NCI-H2029 treated with DMSO at 0.1 percent for 48 hours (cell line): Measurements from ENCODE around the gene HLA-DMA.
A peak's percentile ranks its signal among the peaks of the same experiment; 100 is the strongest.
"Not testable (repeated sequence)": the region's sequence is repeated elsewhere in the genome, so short reads cannot be mapped to it uniquely, and the experiment has no call there.

Experiments
- DNase-seq: peaks from one replicate; lab custom pipeline; 2025; lab: John Stamatoyannopoulos, UW

The HLA-DMA gene

DNA sequence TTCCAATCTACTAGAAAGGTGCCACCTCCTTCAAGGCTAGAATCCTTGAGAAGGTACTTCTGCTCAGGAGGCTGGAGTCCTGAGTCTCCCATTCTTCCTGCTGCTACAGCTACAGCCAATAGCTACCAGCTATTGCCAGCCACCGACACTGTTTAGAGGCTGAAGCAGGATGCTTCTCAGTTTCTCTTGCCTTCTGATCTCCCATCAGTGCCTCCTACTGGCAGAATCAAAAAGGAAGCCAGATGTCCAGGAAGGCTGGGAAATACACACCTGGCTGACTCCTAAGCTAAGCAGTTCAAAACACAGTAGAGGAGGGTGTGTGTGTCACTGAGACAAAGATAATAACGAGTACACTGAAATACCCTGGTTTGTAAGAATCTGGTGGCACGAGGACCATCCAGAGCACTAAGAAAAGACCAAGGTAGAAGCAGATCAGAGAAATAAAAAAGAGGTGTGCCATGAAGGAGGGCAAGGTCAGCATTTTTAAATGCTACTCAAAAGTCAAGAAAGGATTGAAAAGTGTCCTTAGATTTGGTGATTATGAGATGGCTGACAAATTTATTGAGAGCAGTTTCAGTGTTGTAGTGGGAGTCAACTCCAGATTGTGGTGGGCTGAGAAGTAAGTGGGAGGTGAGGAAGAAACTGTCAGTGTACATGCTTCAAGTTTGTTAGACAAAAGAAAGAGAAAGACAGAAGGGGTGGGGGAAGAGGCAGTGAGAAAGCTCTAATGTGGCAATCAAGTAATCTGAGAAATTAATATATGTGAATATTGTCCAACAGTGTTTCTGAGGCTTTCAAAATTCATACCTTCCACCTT lies 2.3 kb upstream of the HLA-DMA start:
- no peak for DNase-seq

- DNase-seq: no peak
These were observed 1.4 kb upstream of the HLA-DMA start for GRCh38 chr6:32954267-32954666.

GRCh38 chr6:32953775-32954174 lies 878 bp upstream of the HLA-DMA start:
- no peak for DNase-seq

GRCh38 chr6:32950449-32950848 lies 2.4 kb downstream of the HLA-DMA start:
- no peak for DNase-seq

- DNase-seq: no peak
These were observed 2.9 kb downstream of the HLA-DMA start for GRCh38 chr6:32950010-32950409.

GRCh38 chr6:32949113-32949512 lies 3.8 kb downstream of the HLA-DMA start:
- no peak for DNase-seq

- no peak for DNase-seq
These were observed 5.1 kb downstream of the HLA-DMA start for GRCh38 chr6:32947552-32948465.

DNA sequence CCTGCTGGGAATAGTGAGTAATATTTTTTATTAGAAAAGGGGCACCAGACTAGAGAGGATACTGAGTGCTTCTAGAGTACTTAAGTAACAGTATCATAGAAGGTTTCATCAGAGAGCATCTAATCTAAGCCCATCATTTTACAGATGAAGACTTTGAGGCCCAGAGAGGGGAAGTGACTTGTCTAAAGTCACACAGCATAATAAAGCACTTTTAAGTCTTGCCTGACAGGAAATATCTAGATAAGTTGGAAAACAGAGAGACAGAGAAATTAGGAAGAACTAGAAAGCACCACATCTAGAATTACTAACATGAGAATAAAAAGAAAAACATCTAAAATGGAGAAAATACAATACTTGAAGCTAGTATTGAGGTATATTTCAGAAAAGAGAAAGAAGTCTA lies 6.0 kb downstream of the HLA-DMA start:
- DNase-seq: no peak

DNA sequence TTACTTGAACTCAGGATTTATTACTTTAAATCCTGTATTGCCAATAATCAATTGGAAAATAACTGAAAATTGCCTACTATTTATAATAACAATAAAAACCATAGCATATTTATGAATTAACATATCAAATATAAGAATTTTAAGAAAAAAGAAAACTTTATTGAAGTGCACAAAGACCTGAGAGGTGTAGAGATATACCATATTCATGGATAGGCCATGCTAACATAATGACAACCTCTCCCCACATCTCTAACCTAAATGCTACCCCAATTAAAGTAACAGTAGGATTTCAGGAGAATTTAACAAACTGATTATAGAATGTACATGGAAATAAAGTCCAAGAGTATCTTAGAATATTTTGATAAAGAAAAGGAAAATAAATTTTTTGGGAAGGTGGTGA lies 6.9 kb downstream of the HLA-DMA start:
- DNase-seq: no peak

DNA sequence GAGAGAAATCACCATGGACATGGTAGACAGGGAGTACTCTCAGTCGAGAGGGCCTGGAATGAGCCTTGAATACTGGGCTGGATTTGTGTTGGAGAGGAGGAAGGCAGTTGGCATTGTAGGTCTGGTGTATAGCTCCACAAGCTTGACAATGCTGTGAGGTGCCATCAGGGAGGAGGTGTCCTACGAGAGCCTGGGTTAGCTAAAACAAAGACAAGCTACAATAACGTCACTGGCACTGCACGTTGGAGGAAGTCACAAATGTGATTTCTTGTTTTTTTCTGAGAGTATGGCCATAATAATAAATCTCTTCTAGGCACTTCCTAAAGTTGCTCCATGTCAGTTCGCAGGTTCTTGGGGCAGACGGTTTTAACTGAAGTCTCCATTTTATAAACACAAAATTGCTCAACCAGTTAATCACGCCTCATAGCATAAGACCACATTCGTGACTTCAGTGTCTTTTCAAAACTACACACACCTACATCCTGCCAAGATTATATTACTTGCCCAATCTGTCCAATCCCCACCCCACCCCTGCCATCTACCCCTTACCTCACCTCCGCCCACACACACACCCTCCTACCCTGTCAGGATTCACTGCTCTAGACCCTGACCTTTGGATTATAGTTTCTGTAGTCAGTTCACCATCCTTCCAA lies 7.7 kb downstream of the HLA-DMA start:
- no peak for DNase-seq

GRCh38 chr6:32943864-32944649 lies 8.8 kb downstream of the HLA-DMA start:
- DNase-seq: no peak

DNA sequence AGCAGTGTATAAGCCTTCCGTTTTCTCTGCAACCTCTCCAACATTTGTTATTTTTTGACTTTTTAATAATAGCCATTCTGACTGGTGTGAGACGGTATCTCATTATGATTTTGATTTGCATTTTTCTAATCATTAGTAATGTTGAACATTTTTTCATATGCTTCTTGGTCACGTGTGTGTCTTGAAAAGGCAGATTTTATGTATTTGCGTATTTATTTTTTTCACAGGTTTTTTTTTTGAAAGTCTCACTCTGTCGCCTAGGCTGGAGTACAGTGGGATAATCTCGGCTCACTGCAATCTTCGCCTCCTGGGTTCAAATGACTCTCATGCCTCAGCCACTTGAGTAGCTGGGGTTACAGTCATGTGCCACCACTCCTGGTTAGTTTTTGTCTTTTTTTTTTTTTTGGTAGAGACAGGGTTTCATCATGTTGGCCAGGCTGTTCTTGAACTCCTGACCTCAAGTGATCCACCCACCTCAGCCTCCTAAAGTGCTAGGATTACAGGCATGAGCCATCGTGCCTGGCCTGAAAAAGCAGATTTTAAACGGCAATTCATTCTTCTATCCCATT lies 10.3 kb downstream of the HLA-DMA start:
- DNase-seq: not testable (repeated sequence)

DNA sequence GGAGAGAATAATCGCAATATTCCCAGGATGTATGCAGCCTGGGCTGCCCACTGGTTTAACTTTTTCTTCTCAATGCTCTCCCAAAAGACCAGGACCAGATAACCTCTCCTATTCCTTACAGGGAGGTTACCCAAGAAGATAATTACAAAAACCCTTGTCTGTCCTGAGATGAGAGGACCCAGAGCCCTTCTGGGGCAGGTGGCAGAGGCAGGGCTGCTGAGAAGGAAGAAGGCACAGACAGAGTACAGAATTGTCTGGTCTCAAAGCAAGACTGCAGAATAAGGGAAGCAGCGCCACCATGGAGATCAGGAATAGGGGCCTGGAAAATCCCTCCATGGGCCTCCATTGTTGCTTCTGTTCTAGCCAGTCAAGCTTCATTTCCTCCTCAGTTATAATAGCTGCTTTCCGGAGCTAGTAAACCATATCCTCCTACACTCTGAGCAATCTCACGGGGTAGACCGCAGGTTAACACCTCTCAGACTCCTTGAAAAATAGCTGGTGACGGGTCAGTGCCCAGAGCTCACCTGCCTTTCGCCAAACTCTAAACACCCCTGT lies 11.6 kb downstream of the HLA-DMA start:
- no peak for DNase-seq

- DNase-seq: no peak
These were observed 12.2 kb downstream of the HLA-DMA start, which contains the start of gene HLA-DMB for GRCh38 chr6:32940656-32941213. Gene HLA-DMB (minus strand): TSS chr6:32941028. CDS start chr6:32940807, 221 bp downstream.

GRCh38 chr6:32938494-32938893 lies 14.4 kb downstream of the HLA-DMA start:
- no peak for DNase-seq

DNA sequence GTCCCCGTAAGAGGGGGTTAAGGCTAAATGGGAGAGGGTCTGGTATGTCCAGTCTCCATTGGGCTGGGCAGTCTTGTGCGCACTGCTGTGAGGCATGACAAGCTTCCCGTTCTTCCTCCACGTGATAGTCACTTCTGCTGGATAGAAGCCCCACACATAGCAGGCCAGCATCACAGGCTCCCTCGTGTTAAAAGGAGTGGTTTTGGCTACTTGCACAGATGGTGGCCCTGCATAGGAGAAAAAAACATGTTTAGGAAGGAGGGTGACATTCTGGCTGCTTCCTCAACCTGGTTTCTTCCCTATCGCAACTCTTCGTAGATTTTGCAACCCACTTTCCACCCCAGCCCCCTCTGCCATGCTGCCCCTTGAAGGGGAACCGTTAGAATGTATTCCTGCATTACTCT lies 15.7 kb downstream of the HLA-DMA start:
- no peak for DNase-seq

GRCh38 chr6:32936239-32937152 lies 16.4 kb downstream of the HLA-DMA start:
- DNase-seq: no peak

DNA sequence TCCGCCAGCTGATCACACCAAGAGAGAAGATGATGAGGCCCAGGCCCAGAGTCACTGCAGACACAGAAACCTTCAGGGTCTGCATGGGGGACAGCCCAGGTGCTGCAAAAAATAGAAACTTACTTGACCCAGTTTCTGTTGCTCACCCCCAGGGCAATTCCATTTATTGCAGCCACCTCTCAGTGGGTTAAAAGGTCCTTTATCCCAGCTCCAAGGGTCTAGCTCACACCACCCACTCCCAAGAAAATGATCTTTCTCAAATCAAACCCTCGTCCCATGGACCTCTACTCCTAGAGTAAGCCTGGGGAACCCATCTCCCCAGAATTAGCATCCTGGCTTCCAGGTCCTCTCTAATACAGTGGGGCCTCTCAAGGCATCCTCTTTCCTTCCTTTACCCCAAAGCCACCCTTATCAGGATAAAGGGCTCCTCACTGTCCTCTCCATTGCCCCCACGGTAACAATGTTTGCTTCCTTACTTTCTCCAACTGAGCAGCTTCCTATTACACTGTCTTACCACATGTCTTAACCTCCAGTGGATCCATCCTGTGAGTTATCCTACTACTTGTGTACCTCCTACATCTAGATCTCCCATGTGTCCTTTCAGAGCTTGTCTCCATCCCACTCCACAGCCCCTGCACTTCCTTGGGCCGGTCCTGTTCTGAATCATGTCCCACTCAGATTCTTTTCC lies 17.2 kb downstream of the HLA-DMA start:
- no peak for DNase-seq

DNA sequence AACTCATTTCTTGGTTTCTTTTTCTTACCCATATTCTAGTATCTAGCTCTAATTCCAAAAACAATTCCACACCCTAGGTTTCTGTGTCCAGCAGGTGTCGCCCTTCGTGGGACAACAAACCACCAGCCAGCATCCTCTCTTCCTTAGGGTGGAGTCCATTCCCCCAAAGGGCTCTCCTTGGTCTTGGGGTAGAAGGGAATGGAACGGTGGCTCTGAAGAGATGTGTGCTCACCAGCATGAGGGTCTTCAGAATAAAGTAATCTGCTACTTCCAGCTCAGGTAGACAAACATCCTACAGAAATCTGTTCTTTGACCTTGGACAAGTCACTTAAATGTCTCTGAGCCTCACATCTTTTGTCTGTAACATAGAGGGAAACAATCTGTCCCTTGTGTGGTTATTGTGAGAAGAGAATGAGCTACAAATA lies 19.2 kb downstream of the HLA-DMA start:
- peak; percentile 66 for DNase-seq
